DND-41 (cell line): ENCODE measurements around the gene GRID1.

ENCODE experiments used
- ATAC-seq: fragments of 200-7000 bp; cut with Tn5 transposase; 3 replicates; pipeline ENCODE4 v1.9.1; 2021; ENCODE audit warnings: low read depth; ENCODE audit not compliant: insufficient read depth
- DNase-seq: peaks from one replicate; pipeline ENCODE4 v3.0.0-alpha.2; 2020
- H2AFZ ChIP-seq: 2 replicates; pipeline ENCODE4 v1.6.0; 2012; ENCODE audit warnings: low read depth, low read length
- H3K27ac ChIP-seq: 2 replicates; pipeline ENCODE4 v1.5.1; 2012; ENCODE audit warnings: low read length, inconsistent platforms
- H3K27me3 ChIP-seq: fragments of 200-600 bp; sonication (generic); 2 replicates; pipeline ENCODE4 v1.6.0; 2012; ENCODE audit warnings: low read length, mild to moderate bottlenecking, inconsistent platforms; ENCODE audit not compliant: insufficient read depth, poor library complexity
- H3K36me3 ChIP-seq: 2 replicates; pipeline ENCODE4 v1.5.1; 2012; ENCODE audit warnings: low read length, inconsistent platforms; ENCODE audit not compliant: insufficient read depth
- H3K4me1 ChIP-seq: 2 replicates; pipeline ENCODE4 v1.5.1; 2012; ENCODE audit warnings: mild to moderate bottlenecking, low read length; ENCODE audit not compliant: insufficient read depth
- H3K4me2 ChIP-seq: 2 replicates; pipeline ENCODE4 v1.6.0; 2012; ENCODE audit warnings: mild to moderate bottlenecking, moderate library complexity, low read length, inconsistent platforms; ENCODE audit not compliant: insufficient read depth
- H3K4me3 ChIP-seq, 2 experiments: fragments of 200-600 bp in 1 of 2; shearing (Covaris generic) in 1 of 2; 2 replicates each; pipeline ENCODE4 v1.5.1; 2012 to 2016; ENCODE audit warnings: inconsistent platforms in 2 of 2, low read length in 2 of 2, mild to moderate bottlenecking in 2 of 2, low read depth in 1 of 2, moderate library complexity in 1 of 2
- H3K79me2 ChIP-seq: 2 replicates; pipeline ENCODE4 v1.6.0; 2012; ENCODE audit warnings: low read length, inconsistent platforms; ENCODE audit not compliant: insufficient read depth
- H3K9ac ChIP-seq: 2 replicates; pipeline ENCODE4 v1.6.0; 2012; ENCODE audit warnings: low read depth, mild to moderate bottlenecking, inconsistent platforms, low read length, moderate library complexity
- H3K9me3 ChIP-seq: 2 replicates; pipeline ENCODE4 v1.5.1; 2012; ENCODE audit warnings: low read length, moderate library complexity, mild to moderate bottlenecking, inconsistent platforms; ENCODE audit not compliant: insufficient read depth, severe bottlenecking
- H4K20me1 ChIP-seq: 2 replicates; pipeline ENCODE4 v1.6.0; 2012; ENCODE audit warnings: low read length; ENCODE audit not compliant: insufficient read depth
- CTCF ChIP-seq: IDR thresholded peaks from 2 replicates; pipeline ENCODE4 v1.5.1; 2012; ENCODE audit warnings: borderline replicate concordance, low read length, moderate library complexity, mild to moderate bottlenecking; ENCODE audit not compliant: poor library complexity, severe bottlenecking; ENCODE audit errors: extremely low read depth
- EZH2 ChIP-seq: IDR thresholded peaks from 3 replicates; pipeline ENCODE4 v1.6.1; 2012; ENCODE audit warnings: borderline replicate concordance, low read depth, mild to moderate bottlenecking, moderate library complexity, low read length, inconsistent platforms; ENCODE audit not compliant: severe bottlenecking

Gene GRID1

GRCh38 chr10:86200269-86200668 is 166.3 kb downstream of the GRID1 start:
- Histone ChIP-seq H3K27ac (no peak overlapping the region), H3K36me3 (no peaks in the 10 kb centered on the region), H3K9me3 (no peaks in the 10 kb centered on the region), H3K4me1 (no peaks in the 10 kb centered on the region), H3K4me2 (no peak overlapping the region), H3K27me3 (no peaks in the 10 kb centered on the region), H3K9ac (no peak overlapping the region), H3K4me3 (no peak overlapping the region), H2AFZ (no peak overlapping the region), H3K79me2 (no peaks in the 10 kb centered on the region), H4K20me1 (no peaks in the 10 kb centered on the region)
- ATAC-seq (no peak), DNase-seq (no peak)
- no peak for TF ChIP-seq CTCF
- TF ChIP-seq EZH2 = no peak

- Histone ChIP-seq H3K79me2 (no peaks in the 10 kb centered on the region), H3K9ac (no peak overlapping the region), H3K4me2 (no peak overlapping the region), H3K27ac (no peak overlapping the region), H3K36me3 (no peaks in the 10 kb centered on the region), H3K9me3 (no peaks in the 10 kb centered on the region), H3K4me3 (no peak overlapping the region), H3K4me1 (no peaks in the 10 kb centered on the region), H3K27me3 (no peaks in the 10 kb centered on the region), H4K20me1 (no peaks in the 10 kb centered on the region), H2AFZ (no peak overlapping the region)
- DNase-seq (no peak), ATAC-seq (no peak)
- TF ChIP-seq CTCF = no peak
- TF ChIP-seq EZH2 = no peak
These were observed 167.6 kb downstream of the GRID1 start for GRCh38 chr10:86199041-86199440.

DNA sequence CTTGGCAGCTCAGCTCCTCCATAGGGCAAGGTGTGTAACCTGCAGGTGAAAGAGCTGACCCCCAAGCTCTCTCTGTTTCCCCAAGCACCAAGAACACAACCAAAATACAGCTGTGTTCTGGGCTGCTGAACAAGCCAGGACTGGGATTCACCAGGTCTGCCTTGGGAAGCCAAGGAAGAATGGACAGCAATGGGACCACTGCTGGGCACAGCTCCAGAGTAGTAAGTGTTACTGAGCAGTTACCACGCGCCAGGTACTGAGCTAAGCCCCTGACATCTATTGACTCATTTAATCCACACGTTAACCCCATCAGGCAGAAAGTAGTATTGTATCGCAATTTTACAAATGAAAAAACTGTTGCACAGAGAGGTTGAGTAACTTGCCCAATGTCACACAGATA is 168.3 kb downstream of the GRID1 start:
- Histone ChIP-seq H4K20me1 (no peaks in the 10 kb centered on the region), H3K4me1 (no peaks in the 10 kb centered on the region), H3K9ac (no peak overlapping the region), H3K4me3 (no peak overlapping the region), H3K27me3 (no peaks in the 10 kb centered on the region), H3K27ac (no peak overlapping the region), H2AFZ (no peak overlapping the region), H3K9me3 (no peaks in the 10 kb centered on the region), H3K36me3 (no peaks in the 10 kb centered on the region), H3K4me2 (no peak overlapping the region), H3K79me2 (no peaks in the 10 kb centered on the region)
- no peak for ATAC-seq
- DNase-seq = no peak
- TF ChIP-seq EZH2 = no peak
- TF ChIP-seq CTCF = no peak
